MM.1S (cell line): ENCODE data around the gene DNER.

Experiments
- DNase-seq: peaks from one replicate; pipeline ENCODE4 v3.0.0-alpha.2; 2015
- H2AFZ ChIP-seq: fragments of 300-600 bp; sonication (generic); 2 replicates; pipeline ENCODE4 v1.6.0; 2016; ENCODE audit warnings: antibody characterized with exemption, low read length
- H3F3A ChIP-seq: fragments of 300-600 bp; sonication (generic); 2 replicates; pipeline ENCODE4 v1.6.1; 2016; ENCODE audit warnings: mild to moderate bottlenecking, antibody characterized with exemption, low read length, moderate library complexity, mixed read lengths; ENCODE audit not compliant: insufficient read depth
- H3K27ac ChIP-seq: fragments of 300-600 bp; sonication (generic); 2 replicates; pipeline ENCODE4 v1.5.1; 2016; ENCODE audit warnings: mild to moderate bottlenecking, low read length
- H3K27me3 ChIP-seq: fragments of 300-600 bp; sonication (generic); replicated peaks from 2 replicates; pipeline ENCODE4 v1.6.0; 2016; ENCODE audit warnings: low read length; ENCODE audit not compliant: insufficient read depth
- H3K36me3 ChIP-seq: fragments of 300-600 bp; sonication (generic); replicated peaks from 2 replicates; pipeline ENCODE4 v1.6.1; 2016; ENCODE audit warnings: mild to moderate bottlenecking, low read length, mixed read lengths; ENCODE audit not compliant: insufficient read depth
- H3K4me1 ChIP-seq: fragments of 300-600 bp; sonication (generic); 2 replicates; pipeline ENCODE4 v1.6.1; 2016; ENCODE audit warnings: low read length, mixed read lengths
- H3K4me2 ChIP-seq: fragments of 300-600 bp; sonication (generic); 2 replicates; pipeline ENCODE4 v1.6.0; 2016; ENCODE audit warnings: low read depth, low read length
- H3K4me3 ChIP-seq: fragments of 300-600 bp; sonication (generic); 2 replicates; pipeline ENCODE4 v1.5.1; 2016; ENCODE audit warnings: low read length, mixed read lengths
- H3K79me2 ChIP-seq: fragments of 300-600 bp; sonication (generic); 2 replicates; pipeline ENCODE4 v1.6.1; 2016; ENCODE audit warnings: mixed run types, low read length, mixed read lengths
- H3K9ac ChIP-seq: fragments of 300-600 bp; sonication (generic); 2 replicates; pipeline ENCODE4 v1.6.1; 2016; ENCODE audit warnings: low read length, mixed read lengths
- H3K9me2 ChIP-seq: fragments of 300-600 bp; sonication (generic); replicated peaks from 2 replicates; pipeline ENCODE4 v1.6.1; 2016; ENCODE audit warnings: mild to moderate bottlenecking, low read length, mixed read lengths; ENCODE audit not compliant: insufficient read depth
- H3K9me3 ChIP-seq: fragments of 300-600 bp; sonication (generic); replicated peaks from 2 replicates; pipeline ENCODE4 v1.6.1; 2016; ENCODE audit warnings: mild to moderate bottlenecking, low read length, mixed read lengths; ENCODE audit not compliant: insufficient read depth
- H4K20me1 ChIP-seq: fragments of 300-600 bp; sonication (generic); 2 replicates; pipeline ENCODE4 v1.6.1; 2016; ENCODE audit warnings: mild to moderate bottlenecking, low read length, moderate library complexity, mixed read lengths; ENCODE audit not compliant: insufficient read depth
- EZH2 ChIP-seq: fragments of 300-600 bp; sonication (generic); optimal IDR thresholded peaks from 2 replicates; pipeline ENCODE3; 2017; ENCODE audit warnings: low read depth, mild to moderate bottlenecking, antibody characterized with exemption, low read length, mixed read lengths
- EZH2phosphoT487 ChIP-seq: fragments of 300-600 bp; sonication (generic); IDR thresholded peaks from 2 replicates; pipeline ENCODE4 v1.6.1; 2018; ENCODE audit warnings: antibody characterized with exemption, low read length
- TF ChIP-seq, protein P1 (sequence below): fragments of 300-600 bp; sonication (generic); IDR thresholded peaks from 2 replicates; pipeline ENCODE4 v1.5.1; 2016; ENCODE audit warnings: antibody characterized with exemption, low read length, mixed read lengths

Gene DNER

DNA sequence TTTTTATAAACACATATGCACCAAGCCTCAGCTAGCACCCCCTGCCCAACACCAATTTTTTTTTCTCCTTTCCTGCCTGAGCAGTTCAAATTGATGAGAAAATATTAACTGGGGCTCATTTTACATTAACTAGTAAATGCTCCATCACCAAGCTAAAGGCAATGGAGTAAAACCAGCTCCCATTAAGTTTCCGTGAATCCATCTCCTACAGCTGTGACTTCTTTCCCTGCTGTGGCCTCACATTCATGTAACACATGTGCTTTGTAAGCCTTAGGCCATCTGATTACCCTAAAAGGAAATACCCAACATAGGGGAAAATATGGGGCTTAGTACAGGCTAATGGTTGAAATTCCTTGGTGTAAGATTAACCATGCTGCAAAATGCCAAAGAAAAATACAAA, 60.8 kb downstream of the DNER start:
- TF ChIP-seq EZH2 (no peak), EZH2phosphoT487 (no peak)
- TF ChIP-seq, protein P1, sequence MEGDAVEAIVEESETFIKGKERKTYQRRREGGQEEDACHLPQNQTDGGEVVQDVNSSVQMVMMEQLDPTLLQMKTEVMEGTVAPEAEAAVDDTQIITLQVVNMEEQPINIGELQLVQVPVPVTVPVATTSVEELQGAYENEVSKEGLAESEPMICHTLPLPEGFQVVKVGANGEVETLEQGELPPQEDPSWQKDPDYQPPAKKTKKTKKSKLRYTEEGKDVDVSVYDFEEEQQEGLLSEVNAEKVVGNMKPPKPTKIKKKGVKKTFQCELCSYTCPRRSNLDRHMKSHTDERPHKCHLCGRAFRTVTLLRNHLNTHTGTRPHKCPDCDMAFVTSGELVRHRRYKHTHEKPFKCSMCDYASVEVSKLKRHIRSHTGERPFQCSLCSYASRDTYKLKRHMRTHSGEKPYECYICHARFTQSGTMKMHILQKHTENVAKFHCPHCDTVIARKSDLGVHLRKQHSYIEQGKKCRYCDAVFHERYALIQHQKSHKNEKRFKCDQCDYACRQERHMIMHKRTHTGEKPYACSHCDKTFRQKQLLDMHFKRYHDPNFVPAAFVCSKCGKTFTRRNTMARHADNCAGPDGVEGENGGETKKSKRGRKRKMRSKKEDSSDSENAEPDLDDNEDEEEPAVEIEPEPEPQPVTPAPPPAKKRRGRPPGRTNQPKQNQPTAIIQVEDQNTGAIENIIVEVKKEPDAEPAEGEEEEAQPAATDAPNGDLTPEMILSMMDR: no peak

DNA sequence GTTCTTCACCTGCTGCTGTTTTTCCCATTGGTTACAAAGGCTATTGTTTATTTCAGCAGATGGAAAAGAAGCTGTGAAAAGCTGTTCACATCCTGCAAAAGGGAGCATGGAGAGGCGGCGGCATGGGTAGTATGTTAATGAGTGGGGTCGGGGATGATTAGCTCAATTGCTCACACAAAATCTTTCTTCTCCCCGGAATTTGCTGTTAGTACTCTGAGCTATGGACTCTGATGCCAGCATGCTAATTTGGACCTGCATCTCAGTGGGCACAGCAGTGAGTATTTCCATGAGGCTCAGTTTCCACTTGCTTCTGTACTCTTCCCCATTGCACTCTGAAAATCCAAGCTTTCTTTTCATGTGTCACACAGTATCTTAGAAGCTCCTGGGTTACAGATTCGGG, 61.6 kb downstream of the DNER start:
- Histone ChIP-seq H3K4me2 (no peak overlapping the region), H4K20me1 (no peaks in the 10 kb centered on the region), H3K27ac (no peak overlapping the region), H3K4me3 (no peak overlapping the region), H3K9ac (no peak overlapping the region), H3K9me2 (no peaks in the 10 kb centered on the region), H3K4me1 (no peaks in the 10 kb centered on the region), H3K9me3 (no peaks in the 10 kb centered on the region), H2AFZ (no peak overlapping the region), H3K27me3 (no peaks in the 10 kb centered on the region), H3K36me3 (no peaks in the 10 kb centered on the region), H3F3A (no peaks in the 10 kb centered on the region), H3K79me2 (no peaks in the 10 kb centered on the region)
- no peak for DNase-seq
- TF ChIP-seq EZH2phosphoT487 (no peak), EZH2 (no peak)
- TF ChIP-seq, protein P1: no peak

More for the DNA sequence above, 60.8 kb downstream of the DNER start:
- no peaks in the 10 kb centered on the region for H4K20me1 ChIP-seq
- H3K27me3 ChIP-seq: no peaks in the 10 kb centered on the region
- H3K4me2 ChIP-seq: no peak overlapping the region
- H3K9me3 ChIP-seq: no peaks in the 10 kb centered on the region
- no peaks in the 10 kb centered on the region for H3K79me2 ChIP-seq
- no peaks in the 10 kb centered on the region for H3K9me2 ChIP-seq
- H3K4me3 ChIP-seq: no peak overlapping the region
- H3F3A ChIP-seq: no peaks in the 10 kb centered on the region
- no peak for DNase-seq
- H3K9ac ChIP-seq: no peak overlapping the region
- H3K36me3 ChIP-seq: no peaks in the 10 kb centered on the region
- no peaks in the 10 kb centered on the region for H3K4me1 ChIP-seq
- H3K27ac ChIP-seq: no peak overlapping the region
- no peak overlapping the region for H2AFZ ChIP-seq

DNA sequence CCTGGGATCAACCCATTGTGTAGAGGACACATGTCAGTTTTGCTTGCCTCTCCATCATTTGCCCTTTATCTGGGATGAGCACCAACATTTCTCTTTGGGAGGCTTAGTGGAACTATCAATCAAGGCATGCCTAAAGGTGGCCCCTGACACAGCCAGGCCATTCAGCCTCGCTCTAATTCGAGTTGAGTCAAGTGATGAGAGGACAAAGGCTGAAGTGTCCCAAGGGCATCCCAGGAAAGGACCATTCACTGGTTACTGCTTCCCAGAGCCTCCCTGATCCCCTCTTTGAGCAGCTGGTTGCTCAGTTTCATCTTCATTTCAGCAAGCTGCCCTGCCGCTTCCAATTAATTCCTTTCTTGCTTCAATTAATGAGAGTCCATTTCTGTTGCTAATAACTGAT, 63.5 kb downstream of the DNER start:
- H3K9me2 ChIP-seq: no peaks in the 10 kb centered on the region
- H3K4me3 ChIP-seq: no peak overlapping the region
- H3K79me2 ChIP-seq: no peaks in the 10 kb centered on the region
- no peaks in the 10 kb centered on the region for H3K36me3 ChIP-seq
- H3K27ac ChIP-seq: no peak overlapping the region
- H3F3A ChIP-seq: no peaks in the 10 kb centered on the region
- DNase-seq: no peak
- no peak overlapping the region for H3K4me2 ChIP-seq
- no peaks in the 10 kb centered on the region for H4K20me1 ChIP-seq
- H3K4me1 ChIP-seq: no peaks in the 10 kb centered on the region
- no peak overlapping the region for H2AFZ ChIP-seq
- no peaks in the 10 kb centered on the region for H3K27me3 ChIP-seq
- H3K9me3 ChIP-seq: no peaks in the 10 kb centered on the region
- H3K9ac ChIP-seq: no peak overlapping the region
- no peak for TF ChIP-seq EZH2phosphoT487
- TF ChIP-seq EZH2: no peak
- TF ChIP-seq, protein P1: no peak
